Measurements from ENCODE around the gene GAS2.
A peak's percentile ranks its signal among the peaks of the same experiment; 100 is the strongest.

Gene GAS2

GRCh38 chr11:22797047-22797446 is 130.6 kb downstream of the GAS2 start:
- DNase-seq = no peak

DNA sequence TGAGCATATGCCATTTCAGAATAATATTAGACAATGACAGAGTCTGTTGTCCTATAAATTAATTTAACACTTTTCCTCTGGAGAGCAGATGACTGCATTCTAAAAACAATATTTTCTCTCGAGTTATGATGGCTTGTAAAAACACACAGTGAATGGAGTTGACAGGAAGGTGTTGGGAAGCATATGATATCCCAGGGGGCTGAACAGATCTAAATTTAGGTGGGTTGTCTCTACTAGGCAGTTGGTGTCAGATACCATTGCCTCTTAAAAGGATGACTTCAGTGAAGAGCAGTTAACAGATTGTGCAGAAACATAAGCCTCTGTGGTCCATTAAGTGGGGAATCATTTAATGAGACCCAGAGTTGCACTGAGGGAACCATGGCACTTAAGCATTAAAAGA is 132.5 kb downstream of the GAS2 start:
- DNase-seq = no peak

- no peak for DNase-seq
Observed at GRCh38 chr11:22800482-22800881, 134.1 kb downstream of the GAS2 start.

GRCh38 chr11:22802861-22803260 is 136.4 kb downstream of the GAS2 start:
- no peak for DNase-seq

- no peak for DNase-seq
Observed at GRCh38 chr11:22807391-22807790, 141.0 kb downstream of the GAS2 start.

GRCh38 chr11:22807855-22808570 is 141.6 kb downstream of the GAS2 start:
- DNase-seq = no peak

GRCh38 chr11:22808571-22809197 is 142.3 kb downstream of the GAS2 start:
- no peak for DNase-seq

GRCh38 chr11:22809893-22810292 is 143.5 kb downstream of the GAS2 start:
- no peak for DNase-seq

GRCh38 chr11:22822203-22822602 is 155.8 kb downstream of the GAS2 start:
- no peak for DNase-seq

DNA sequence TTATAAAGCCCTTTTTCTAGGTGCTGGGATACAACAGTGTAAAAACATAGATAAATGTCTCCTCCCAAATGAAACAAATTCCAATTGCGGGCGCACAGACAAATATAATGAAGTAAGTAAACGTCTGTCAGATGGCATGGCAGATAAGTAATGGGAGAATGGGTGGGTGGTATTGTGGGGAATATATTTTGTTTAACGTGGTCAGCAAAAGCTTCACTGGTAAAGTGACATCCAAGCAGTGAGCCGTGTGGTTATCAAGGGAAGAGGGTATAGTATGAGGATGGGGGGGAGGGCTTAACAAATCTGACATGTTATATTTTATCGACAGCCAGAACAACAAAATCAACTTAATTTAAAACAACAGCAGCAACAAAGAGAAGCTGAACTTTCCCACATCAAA is 162.0 kb downstream of the GAS2 start:
- DNase-seq = no peak

GRCh38 chr11:22829231-22830081 is 163.0 kb downstream of the GAS2 start, which contains the start of gene SVIP:
Gene SVIP (minus strand): TSS chr11:22829801. CDS start chr11:22829748, 53 bp downstream.
- DNase-seq = peak; percentile 95 to 96

DNA sequence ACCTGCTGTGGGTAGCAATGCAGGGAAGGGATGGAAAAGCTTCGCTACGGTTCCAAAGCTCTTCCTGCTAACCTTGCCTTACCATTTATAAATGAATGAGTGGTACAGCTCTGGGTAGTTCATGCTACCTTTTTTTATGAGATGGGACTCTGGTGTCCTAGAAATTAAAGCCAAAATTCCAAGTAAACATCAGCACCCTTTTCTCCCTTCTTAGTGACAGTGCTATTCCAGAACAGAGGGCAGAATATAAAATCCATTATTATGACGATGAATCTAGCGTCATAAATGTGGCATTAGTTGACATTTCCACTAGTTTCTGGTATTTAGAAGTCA is 163.6 kb downstream of the GAS2 start:
- DNase-seq = no peak

DNA sequence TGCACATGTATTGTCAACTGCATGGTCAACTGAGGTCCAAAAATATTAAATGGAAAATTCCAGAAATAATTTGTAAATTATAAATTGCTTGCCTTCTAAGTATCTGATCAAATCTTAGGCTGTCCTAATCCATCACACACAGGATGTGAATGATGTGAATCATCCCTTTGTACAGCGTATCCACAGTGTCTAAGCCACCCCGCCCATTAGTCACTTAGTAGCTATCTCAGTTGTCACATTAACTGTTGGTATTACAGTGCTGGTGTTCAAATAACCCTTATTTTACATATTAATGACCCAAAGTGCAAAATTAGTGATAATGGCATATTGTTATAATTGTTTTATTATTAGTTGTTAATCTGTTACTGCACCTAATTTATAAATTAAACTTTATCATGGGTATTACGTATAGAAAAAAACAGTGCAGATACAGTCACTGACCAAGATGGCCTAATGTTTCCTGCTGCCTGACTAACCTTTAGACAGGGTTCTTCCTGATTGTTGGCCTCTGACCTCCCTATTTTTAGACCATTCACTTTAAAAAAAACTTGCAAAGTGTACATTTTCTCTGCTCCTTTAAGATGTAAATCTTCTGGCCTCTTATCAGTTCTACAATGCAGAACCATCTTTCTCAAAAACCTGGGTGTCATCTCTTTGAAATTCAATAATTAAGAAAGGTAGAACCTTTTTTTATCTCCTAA is 166.1 kb downstream of the GAS2 start:
- DNase-seq = no peak

DNA sequence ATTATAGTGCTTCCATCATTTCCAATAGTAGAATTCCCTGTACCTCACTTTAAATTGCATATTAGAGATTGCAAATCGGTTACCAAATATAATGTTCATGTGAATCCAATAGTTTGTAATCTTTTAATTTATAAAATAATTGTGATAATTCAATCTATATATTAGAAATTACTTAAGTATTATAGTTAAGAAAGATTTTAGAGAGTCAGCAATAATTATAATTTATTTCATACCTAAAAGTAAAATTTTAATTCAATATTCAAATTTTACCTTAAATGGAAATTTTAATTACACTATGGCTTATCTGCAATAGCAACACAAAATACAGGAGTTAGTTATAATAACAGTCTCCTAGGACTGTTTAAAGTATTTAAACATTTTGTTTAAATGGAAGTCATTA is 180.3 kb downstream of the GAS2 start:
- no peak for DNase-seq

GRCh38 chr11:22851477-22851876 is 185.1 kb downstream of the GAS2 start:
- no peak for DNase-seq

DNA sequence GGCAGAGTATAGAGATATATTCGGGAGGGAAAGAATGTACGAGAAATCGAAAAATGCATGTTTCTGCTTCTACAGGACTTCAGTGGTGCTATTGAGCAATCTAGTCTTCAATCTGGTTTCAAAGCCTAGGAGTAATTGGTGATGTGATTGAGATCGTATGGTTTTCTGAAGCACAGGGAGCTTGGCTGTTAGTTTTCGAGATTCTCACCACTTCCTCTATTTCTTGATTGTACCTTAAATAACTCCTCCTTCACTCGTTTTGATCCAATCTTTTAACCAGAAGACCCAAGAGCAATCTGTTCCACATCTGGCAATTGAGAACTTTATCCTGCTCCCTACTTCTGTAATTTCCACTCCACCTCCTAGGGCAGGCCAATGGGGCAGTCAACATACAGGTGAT is 193.3 kb downstream of the GAS2 start:
- DNase-seq = no peak

GRCh38 chr11:22860241-22860640 is 193.8 kb downstream of the GAS2 start, which contains the start of gene CCDC179:
Gene CCDC179 (minus strand): TSS chr11:22860474. CDS start chr11:22860421, 53 bp downstream.
- no peak for DNase-seq

Data from stimulated activated CD4-positive, alpha-beta T cell treated with anti-CD3 and anti-CD28 coated beads, Interleukin-2, amount 100 ng/mL, for 24 hours (primary cell).